ENCODE results near the gene BMI1.

DNA sequence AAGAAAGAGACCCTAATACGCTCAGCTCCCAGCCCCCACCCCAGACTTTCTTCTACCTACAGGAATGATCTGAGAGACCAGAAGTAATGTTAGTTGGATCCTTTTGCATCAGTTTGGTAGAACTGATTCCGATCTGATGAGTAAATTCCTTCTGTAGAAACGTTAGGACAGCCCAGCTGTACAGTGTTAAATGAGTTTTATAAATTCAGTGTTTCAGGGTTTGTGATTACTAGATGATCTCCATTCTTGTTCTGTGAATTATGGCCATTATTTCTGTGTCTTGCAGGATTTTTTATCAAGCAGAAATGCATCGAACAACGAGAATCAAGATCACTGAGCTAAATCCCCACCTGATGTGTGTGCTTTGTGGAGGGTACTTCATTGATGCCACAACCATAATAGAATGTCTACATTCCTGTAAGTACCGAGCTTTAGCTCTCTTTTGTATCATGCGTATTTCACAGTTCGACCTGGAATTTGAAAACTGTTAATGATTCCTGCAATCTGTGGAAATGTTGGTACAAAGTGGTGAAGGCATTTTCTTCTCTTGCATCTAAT lies 5.3 kb downstream of the BMI1 start:
- TF ChIP-seq, protein P1, sequence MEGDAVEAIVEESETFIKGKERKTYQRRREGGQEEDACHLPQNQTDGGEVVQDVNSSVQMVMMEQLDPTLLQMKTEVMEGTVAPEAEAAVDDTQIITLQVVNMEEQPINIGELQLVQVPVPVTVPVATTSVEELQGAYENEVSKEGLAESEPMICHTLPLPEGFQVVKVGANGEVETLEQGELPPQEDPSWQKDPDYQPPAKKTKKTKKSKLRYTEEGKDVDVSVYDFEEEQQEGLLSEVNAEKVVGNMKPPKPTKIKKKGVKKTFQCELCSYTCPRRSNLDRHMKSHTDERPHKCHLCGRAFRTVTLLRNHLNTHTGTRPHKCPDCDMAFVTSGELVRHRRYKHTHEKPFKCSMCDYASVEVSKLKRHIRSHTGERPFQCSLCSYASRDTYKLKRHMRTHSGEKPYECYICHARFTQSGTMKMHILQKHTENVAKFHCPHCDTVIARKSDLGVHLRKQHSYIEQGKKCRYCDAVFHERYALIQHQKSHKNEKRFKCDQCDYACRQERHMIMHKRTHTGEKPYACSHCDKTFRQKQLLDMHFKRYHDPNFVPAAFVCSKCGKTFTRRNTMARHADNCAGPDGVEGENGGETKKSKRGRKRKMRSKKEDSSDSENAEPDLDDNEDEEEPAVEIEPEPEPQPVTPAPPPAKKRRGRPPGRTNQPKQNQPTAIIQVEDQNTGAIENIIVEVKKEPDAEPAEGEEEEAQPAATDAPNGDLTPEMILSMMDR (IDR thresholded peaks at IDR 0.05) = no peak
- no peak for TF ChIP-seq POLR2A (IDR thresholded peaks at IDR 0.05)

All from testis (tissue), 2 donors.